OCI-LY7 (cell line): ENCODE results near the gene LSAMP. TPM values are rescaled to one million over a fixed set of nuclear protein-coding genes. Genes with fewer than 3 reads are reported as not detected.

ENCODE experiments used
- BruUV-seq: library from RNA; stranded (reverse); fragments of 400-500 nt; replicated peaks from 2 replicates; lab custom pipeline; 2021; lab: Mats Ljungman, UMichigan
- CTCF ChIA-PET: fragments of 300-600 bp; sonication (Branson Sonifier 250); formaldehyde crosslinking; loops from one replicate; lab custom pipeline; 2022; ENCODE audit warnings: antibody characterized with exemption; ENCODE audit not compliant: unreplicated experiment; lab: Charles Lee
- POLR2A ChIA-PET: fragments of 300-600 bp; sonication (Branson Sonifier 250); formaldehyde crosslinking; loops from one replicate; lab custom pipeline; 2022; ENCODE audit warnings: antibody characterized with exemption; lab: Charles Lee
- DNase-seq: peaks from one replicate; pipeline ENCODE4 v3.0.0-alpha.2; 2015; ENCODE audit warnings: low spot score
- H2AFZ ChIP-seq: fragments of 200-600 bp; sonication (generic), shearing (Covaris generic); 2 replicates; pipeline ENCODE4 v1.6.1; 2014; ENCODE audit warnings: mild to moderate bottlenecking, antibody characterized with exemption, low read length, moderate library complexity
- H3K27ac ChIP-seq: fragments of 200-600 bp; sonication (generic); 2 replicates; pipeline ENCODE4 v1.5.1; 2014; ENCODE audit warnings: mixed run types, low read depth, mild to moderate bottlenecking, moderate library complexity, low read length, inconsistent platforms; ENCODE audit not compliant: poor library complexity, severe bottlenecking
- H3K36me3 ChIP-seq: fragments of 200-600 bp; sonication (generic); 2 replicates; pipeline ENCODE4 v1.6.1; 2014; ENCODE audit warnings: mild to moderate bottlenecking, antibody characterized with exemption, low read length, moderate library complexity, mixed read lengths; ENCODE audit not compliant: insufficient read depth
- H3K4me1 ChIP-seq: fragments of 200-600 bp; sonication (generic); 2 replicates; pipeline ENCODE4 v1.5.1; 2014; ENCODE audit warnings: mild to moderate bottlenecking, low read length; ENCODE audit not compliant: insufficient read depth, poor library complexity, severe bottlenecking
- H3K4me2 ChIP-seq: fragments of 200-600 bp; sonication (generic); 2 replicates; pipeline ENCODE4 v1.6.1; 2014; ENCODE audit warnings: mild to moderate bottlenecking, low read length
- H3K4me3 ChIP-seq: fragments of 200-600 bp; sonication (generic); 2 replicates; pipeline ENCODE4 v1.5.1; 2014; ENCODE audit warnings: mild to moderate bottlenecking, low read depth, low read length; ENCODE audit not compliant: poor library complexity, severe bottlenecking
- H3K79me2 ChIP-seq: fragments of 200-600 bp; sonication (generic); 2 replicates; pipeline ENCODE4 v1.6.1; 2016; ENCODE audit warnings: low read depth, mild to moderate bottlenecking, low read length, moderate library complexity, mixed read lengths; ENCODE audit not compliant: insufficient read depth
- H3K9me2 ChIP-seq: fragments of 200-600 bp; sonication (generic); 2 replicates; pipeline ENCODE4 v1.6.1; 2016; ENCODE audit warnings: mild to moderate bottlenecking, low read length, mixed read lengths; ENCODE audit not compliant: insufficient read depth
- H3K9me3 ChIP-seq: fragments of 200-600 bp; sonication (generic); 2 replicates; pipeline ENCODE4 v1.6.1; 2014; ENCODE audit warnings: mild to moderate bottlenecking, mixed run types, low read length, mixed read lengths
- H4K20me1 ChIP-seq: fragments of 200-600 bp; sonication (generic); 2 replicates; pipeline ENCODE4 v1.6.1; 2014; ENCODE audit warnings: mild to moderate bottlenecking, antibody characterized with exemption, low read length, moderate library complexity, mixed read lengths; ENCODE audit not compliant: insufficient read depth
- CTCF ChIP-seq: fragments of 200-600 bp; sonication (generic); conservative IDR thresholded peaks from 2 replicates; pipeline ENCODE4 v1.5.1; 2014; ENCODE audit warnings: mild to moderate bottlenecking, antibody characterized with exemption, low read length, moderate library complexity, mixed read lengths
- EZH2phosphoT487 ChIP-seq: fragments of 200-600 bp; sonication (generic); IDR thresholded peaks from 2 replicates; pipeline ENCODE4 v1.6.1; 2018; ENCODE audit warnings: low read depth, borderline replicate concordance, mild to moderate bottlenecking, mixed run types, antibody characterized with exemption, low read length, moderate library complexity, mixed read lengths
- intact Hi-C: fragments of 100-400 bp; cut with micrococcal nuclease; formaldehyde crosslinking; loops from one replicate; pipeline ENCODE4 v1.10.0; 2022; ENCODE audit not compliant: unreplicated experiment
- total RNA-seq, 2 experiments: library from RNA; depleted of rRNA in 1 of 2; stranded (reverse); fragments of >200 nt in 1 of 2; shearing (Covaris generic) in 1 of 2; gene quantifications; 2 replicates each; pipeline ENCODE4 v1.2.3, GENCODE V29; 2014 to 2022

The LSAMP gene
- total RNA-seq, 2 experiments from 2014 or later, result 1.4 TPM; not detected in 1

GRCh38 chr3:116386168-116386567 is 59.1 kb downstream of the LSAMP start:
- POLR2A ChIA-PET, result no interaction called here
- H3K36me3 ChIP-seq, result no peaks in the 10 kb centered on the region
- no peaks in the 10 kb centered on the region for H3K9me3 ChIP-seq
- no peak overlapping the region for H3K4me2 ChIP-seq
- no TSS peak for BruUV-seq
- TF ChIP-seq CTCF, result no peak
- TF ChIP-seq EZH2phosphoT487, result no peak
- H3K79me2 ChIP-seq, result no peaks in the 10 kb centered on the region
- no peak overlapping the region for H3K4me3 ChIP-seq
- no peak overlapping the region for H3K27ac ChIP-seq
- intact Hi-C loops, result no loop called here
- CTCF ChIA-PET, result no interaction called here
- H3K4me1 ChIP-seq, result no peaks in the 10 kb centered on the region
- H4K20me1 ChIP-seq, result no peaks in the 10 kb centered on the region
- no peak for DNase-seq
- H3K9me2 ChIP-seq, result no peaks in the 10 kb centered on the region
- H2AFZ ChIP-seq, result no peak overlapping the region

- TF ChIP-seq EZH2phosphoT487 (no peak), CTCF (no peak)
- ChIA-PET POLR2A (interaction anchor here (0.7 kb wide), 1 partner anchor 379 kb away, joined by 3 read pairs; no protein-coding TSS in a partner anchor), CTCF (no interaction called here)
- no peaks in the 10 kb centered on the region for H3K4me1 ChIP-seq
- no peak overlapping the region for H3K4me2 ChIP-seq
- DNase-seq, result no peak
- H3K79me2 ChIP-seq, result no peaks in the 10 kb centered on the region
- no peak overlapping the region for H2AFZ ChIP-seq
- no peak overlapping the region for H3K4me3 ChIP-seq
- H3K36me3 ChIP-seq, result no peaks in the 10 kb centered on the region
- no peaks in the 10 kb centered on the region for H3K9me2 ChIP-seq
- H3K27ac ChIP-seq, result no peak overlapping the region
- BruUV-seq, result no TSS peak
- intact Hi-C loops, result no loop called here
- H4K20me1 ChIP-seq, result no peaks in the 10 kb centered on the region
- H3K9me3 ChIP-seq, result no peaks in the 10 kb centered on the region
Measured at GRCh38 chr3:116384717-116385116, 60.6 kb downstream of the LSAMP start.

GRCh38 chr3:116378077-116378476 is 67.2 kb downstream of the LSAMP start:
- no peak for DNase-seq
- no peak for TF ChIP-seq CTCF
- no peak for TF ChIP-seq EZH2phosphoT487
- Histone ChIP-seq H3K9me3 (no peaks in the 10 kb centered on the region), H3K36me3 (no peaks in the 10 kb centered on the region), H4K20me1 (no peaks in the 10 kb centered on the region), H3K27ac (no peak overlapping the region), H3K4me3 (no peak overlapping the region), H3K79me2 (no peaks in the 10 kb centered on the region), H2AFZ (no peak overlapping the region), H3K4me1 (no peaks in the 10 kb centered on the region), H3K9me2 (no peaks in the 10 kb centered on the region), H3K4me2 (no peak overlapping the region)
- no TSS peak for BruUV-seq
- CTCF ChIA-PET, result no interaction called here
- POLR2A ChIA-PET, result no interaction called here
- intact Hi-C loops, result no loop called here
